NT2/D1 (cell line): Measurements from ENCODE around the gene BTG4.

ENCODE experiments used
- SUZ12 ChIP-seq: IDR thresholded peaks from 2 replicates; pipeline ENCODE4 v1.6.1; 2011; ENCODE audit not compliant: insufficient read length, insufficient read depth; ENCODE audit errors: extremely low read depth
- YY1 ChIP-seq: IDR thresholded peaks from 2 replicates; pipeline ENCODE4 v1.6.1; 2011; ENCODE audit not compliant: insufficient read length, insufficient read depth
- ZNF274 ChIP-seq: IDR thresholded peaks from 2 replicates; pipeline ENCODE4 v1.6.1; 2011; ENCODE audit warnings: mild to moderate bottlenecking, low read depth, low read length

DNA sequence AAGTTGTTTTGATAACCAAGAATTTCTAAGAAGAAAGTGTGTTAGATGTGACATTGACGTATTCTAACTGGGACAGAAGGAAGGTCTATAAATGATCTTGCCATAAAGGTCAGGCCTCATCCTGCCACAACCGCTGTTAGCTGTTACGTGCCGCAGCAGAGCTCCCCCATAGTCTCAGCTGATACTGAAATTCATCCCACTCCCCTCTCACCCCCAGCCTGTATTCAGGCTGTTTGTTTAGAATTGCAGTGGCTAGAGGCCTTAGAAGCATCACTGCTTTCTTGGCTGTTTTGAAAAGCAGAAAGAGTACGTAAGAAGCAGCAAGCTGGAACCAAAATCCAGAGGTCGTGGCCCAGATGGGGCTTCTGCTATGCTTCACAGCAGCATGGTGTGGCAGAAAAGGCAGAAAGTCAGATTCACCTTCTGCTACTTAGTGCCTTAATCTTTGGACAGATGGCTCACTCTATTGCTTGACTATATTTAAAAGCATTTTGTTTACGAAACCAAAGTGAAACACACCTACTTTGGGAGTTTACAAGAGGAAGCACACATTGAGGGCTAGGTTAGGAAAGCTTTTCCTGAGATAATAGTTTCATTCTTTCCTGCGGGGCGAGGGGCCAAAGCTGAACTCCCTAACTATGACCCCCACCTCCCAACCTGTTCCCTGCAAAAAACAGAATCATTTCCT is 27.4 kb upstream of the BTG4 start:
- no peak for TF ChIP-seq YY1
- no peak for TF ChIP-seq ZNF274
- no peak for TF ChIP-seq SUZ12
